HEK293 (cell line): Measurements from ENCODE around the gene ZNF330.

Experiments used
- CTCF ChIA-PET: fragments of 350-600 bp; formaldehyde crosslinking; extraction: SDS; loops from one replicate; lab custom pipeline; 2021; ENCODE audit warnings: antibody characterized with exemption; lab: Yijun Ruan, JAX
- POLR2A ChIA-PET: fragments of 300-600 bp; formaldehyde crosslinking; extraction: SDS; loops from one replicate; lab custom pipeline; 2020; ENCODE audit warnings: antibody characterized with exemption, inconsistent platforms; lab: Yijun Ruan, JAX
- H3K27ac ChIP-seq: fragments of 200-500 bp; sonication (Bioruptor generic); 2 replicates; pipeline ENCODE4 v1.5.1; 2014; ENCODE audit warnings: low read depth, low read length, control low read depth, inconsistent platforms; ENCODE audit errors: extremely low read depth
- H3K36me3 ChIP-seq, 2 experiments: fragments of 200-500 bp in 1 of 2; sonication (Bioruptor generic) in 1 of 2; 1 replicate in 1 of 2; 2 replicates in 1 of 2; pipeline ENCODE4 v1.5.1; 2014 to 2017; ENCODE audit warnings: inconsistent platforms in 2 of 2, low read length in 2 of 2; ENCODE audit not compliant: control insufficient read depth in 2 of 2, insufficient read depth in 1 of 2
- H3K4me1 ChIP-seq: fragments of 200-500 bp; sonication (Bioruptor generic); 2 replicates; pipeline ENCODE4 v1.5.1; 2014; ENCODE audit warnings: mild to moderate bottlenecking, low read length, inconsistent platforms; ENCODE audit not compliant: control insufficient read depth, insufficient read depth
- H3K4me3 ChIP-seq: 2 replicates; pipeline ENCODE4 v1.5.1; 2011; ENCODE audit warnings: low read depth, mild to moderate bottlenecking, control low read depth, low read length, moderate library complexity
- H3K9me3 ChIP-seq: fragments of 200-500 bp; sonication (Bioruptor generic); 2 replicates; pipeline ENCODE4 v1.5.1; 2014; ENCODE audit warnings: low read depth, low read length, inconsistent platforms; ENCODE audit not compliant: control insufficient read depth, insufficient read depth
- GLIS1 ChIP-seq: fragments of 450-650 bp; formaldehyde crosslinking; IDR thresholded peaks from 2 replicates; pipeline ENCODE4 v1.5.1; 2016; ENCODE audit warnings: missing biosample characterization, missing genetic modification characterization
- INSM2 ChIP-seq: fragments of 450-650 bp; formaldehyde crosslinking; IDR thresholded peaks from 2 replicates; pipeline ENCODE4 v1.5.1; 2016; ENCODE audit warnings: missing biosample characterization, missing genetic modification characterization
- MEIS1 ChIP-seq: sonication (generic); formaldehyde crosslinking; IDR thresholded peaks from 2 replicates; pipeline ENCODE4 v1.8.1; 2022; ENCODE audit warnings: missing genetic modification reagents, mild to moderate bottlenecking, borderline replicate concordance
- PRDM1 ChIP-seq: fragments of 450-650 bp; formaldehyde crosslinking; IDR thresholded peaks from 2 replicates; pipeline ENCODE4; 2016; ENCODE audit warnings: missing biosample characterization, missing genetic modification characterization
- WT1 ChIP-seq: fragments of 450-650 bp; formaldehyde crosslinking; IDR thresholded peaks from 2 replicates; pipeline ENCODE4 v1.5.1; 2016; ENCODE audit warnings: missing biosample characterization, missing genetic modification characterization
- ZBTB20 ChIP-seq: fragments of 450-650 bp; formaldehyde crosslinking; IDR thresholded peaks from 2 replicates; pipeline ENCODE4 v1.5.1; 2016; ENCODE audit warnings: missing biosample characterization, missing genetic modification characterization
- ZNF112 ChIP-seq: fragments of 450-650 bp; formaldehyde crosslinking; IDR thresholded peaks from 2 replicates; pipeline ENCODE4 v1.5.0; 2017; ENCODE audit warnings: missing biosample characterization, missing genetic modification characterization
- ZNF114 ChIP-seq: fragments of 450-650 bp; formaldehyde crosslinking; IDR thresholded peaks from 2 replicates; pipeline ENCODE4 v1.5.0; 2017; ENCODE audit warnings: missing biosample characterization, missing genetic modification characterization
- ZNF138 ChIP-seq: fragments of 450-650 bp; formaldehyde crosslinking; IDR thresholded peaks from 2 replicates; pipeline ENCODE4 v1.5.1; 2016; ENCODE audit warnings: missing biosample characterization, missing genetic modification characterization, borderline replicate concordance
- ZNF146 ChIP-seq: fragments of 450-650 bp; formaldehyde crosslinking; IDR thresholded peaks from 2 replicates; pipeline ENCODE4 v1.5.1; 2016; ENCODE audit warnings: missing biosample characterization, missing genetic modification characterization
- ZNF202 ChIP-seq: fragments of 450-650 bp; formaldehyde crosslinking; IDR thresholded peaks from 2 replicates; pipeline ENCODE4 v1.5.1; 2016; ENCODE audit warnings: missing biosample characterization, missing genetic modification characterization, borderline replicate concordance
- ZNF292 ChIP-seq: fragments of 450-650 bp; formaldehyde crosslinking; IDR thresholded peaks from 2 replicates; pipeline ENCODE4 v1.5.1; 2016; ENCODE audit warnings: low read depth, missing biosample characterization, missing genetic modification characterization, borderline replicate concordance
- ZNF354C ChIP-seq: fragments of 450-650 bp; formaldehyde crosslinking; IDR thresholded peaks from 2 replicates; pipeline ENCODE4 v1.5.1; 2016; ENCODE audit warnings: missing biosample characterization, missing genetic modification characterization, low read depth, borderline replicate concordance
- ZNF391 ChIP-seq: fragments of 450-650 bp; formaldehyde crosslinking; IDR thresholded peaks from 2 replicates; pipeline ENCODE4 v1.5.1; 2016; ENCODE audit warnings: low read depth, missing biosample characterization, missing genetic modification characterization, borderline replicate concordance
- ZNF394 ChIP-seq: fragments of 450-650 bp; formaldehyde crosslinking; IDR thresholded peaks from 2 replicates; pipeline ENCODE4 v1.5.1; 2016; ENCODE audit warnings: missing biosample characterization, missing genetic modification characterization, mild to moderate bottlenecking, moderate library complexity, borderline replicate concordance
- ZNF426 ChIP-seq: fragments of 450-650 bp; formaldehyde crosslinking; IDR thresholded peaks from 2 replicates; pipeline ENCODE4 v1.5.1; 2017; ENCODE audit warnings: missing biosample characterization, missing genetic modification characterization, mild to moderate bottlenecking, inconsistent platforms, moderate library complexity
- ZNF501 ChIP-seq: fragments of 450-650 bp; formaldehyde crosslinking; IDR thresholded peaks from 2 replicates; pipeline ENCODE4 v1.5.1; 2016; ENCODE audit warnings: missing biosample characterization, missing genetic modification characterization
- ZNF510 ChIP-seq: fragments of 450-650 bp; formaldehyde crosslinking; IDR thresholded peaks from 2 replicates; pipeline ENCODE4 v1.5.1; 2018; ENCODE audit warnings: mild to moderate bottlenecking, missing genetic modification characterization, missing biosample characterization; ENCODE audit not compliant: insufficient replicate concordance
- ZNF529 ChIP-seq: fragments of 450-650 bp; formaldehyde crosslinking; IDR thresholded peaks from 2 replicates; pipeline ENCODE4 v1.5.1; 2017; ENCODE audit warnings: missing genetic modification characterization, missing biosample characterization; ENCODE audit not compliant: insufficient replicate concordance
- ZNF544 ChIP-seq: fragments of 450-650 bp; formaldehyde crosslinking; IDR thresholded peaks from 2 replicates; pipeline ENCODE4 v1.5.0; 2017; ENCODE audit warnings: missing biosample characterization, missing genetic modification characterization
- ZNF837 ChIP-seq: fragments of 450-650 bp; formaldehyde crosslinking; IDR thresholded peaks from 2 replicates; pipeline ENCODE4 v1.5.1; 2016; ENCODE audit warnings: missing biosample characterization, missing genetic modification characterization
- ZSCAN16 ChIP-seq: fragments of 450-650 bp; formaldehyde crosslinking; IDR thresholded peaks from 2 replicates; pipeline ENCODE4 v1.5.1; 2016; ENCODE audit warnings: missing biosample characterization, missing genetic modification characterization
- ZSCAN4 ChIP-seq: fragments of 450-650 bp; formaldehyde crosslinking; IDR thresholded peaks from 2 replicates; pipeline ENCODE4 v1.5.1; 2017; ENCODE audit warnings: missing biosample characterization, missing genetic modification characterization
- TF ChIP-seq, protein P1 (sequence below): fragments of 450-650 bp; formaldehyde crosslinking; IDR thresholded peaks from 2 replicates; pipeline ENCODE4 v1.5.1; 2016; ENCODE audit warnings: missing biosample characterization, missing genetic modification characterization

The ZNF330 gene

DNA sequence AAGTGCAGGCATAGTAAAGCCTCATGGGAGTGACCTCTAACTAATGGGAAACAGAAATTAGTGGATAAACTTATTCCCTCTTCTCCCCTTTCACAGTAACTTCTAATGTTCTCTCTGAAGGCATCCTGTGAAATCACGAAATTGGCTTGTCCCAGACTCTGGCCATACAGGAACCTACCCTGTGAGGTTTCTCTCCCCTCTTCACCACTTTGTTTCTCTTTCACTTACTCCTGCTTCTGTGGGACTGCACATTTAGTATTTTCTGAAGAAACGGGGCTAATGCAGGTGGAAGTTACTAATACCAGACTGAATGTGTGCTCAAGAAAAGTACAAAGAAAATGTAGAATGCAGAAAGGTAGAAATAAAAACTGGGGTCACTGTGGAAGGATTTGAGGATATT, 20.0 kb downstream of the ZNF330 start:
- no peaks in the 10 kb centered on the region for H3K9me3 ChIP-seq
- CTCF ChIA-PET: interaction anchor here (0.6 kb wide), 1 partner anchor 8 kb away, joined by 3 read pairs; no protein-coding TSS in a partner anchor

DNA sequence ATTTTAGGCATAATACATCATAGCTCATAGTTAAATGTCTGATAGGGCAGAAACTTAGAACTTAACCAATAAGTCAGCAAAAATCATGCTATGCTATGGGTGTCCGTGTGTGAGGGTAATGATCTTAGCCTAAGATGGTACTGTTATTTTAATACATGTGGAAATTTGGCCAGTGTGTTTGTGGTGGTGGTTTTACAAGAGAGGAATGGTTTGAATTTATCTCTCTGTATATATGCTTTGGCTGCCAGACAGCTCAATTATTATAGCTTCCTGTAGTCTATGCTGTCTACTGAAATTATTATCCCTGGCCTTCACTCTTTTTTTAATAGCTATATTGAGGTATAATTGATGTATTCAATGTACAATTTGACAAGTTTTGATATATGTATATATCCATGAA, 21.3 kb downstream of the ZNF330 start:
- Histone ChIP-seq H3K27ac (no peak overlapping the region), H3K36me3 (no peaks in the 10 kb centered on the region), H3K4me1 (no peaks in the 10 kb centered on the region), H3K9me3 (no peaks in the 10 kb centered on the region), H3K4me3 (no peak overlapping the region)
- CTCF ChIA-PET: no interaction called here
- TF ChIP-seq ZNF292 (tag by site-specific recombination) (no peak), ZNF529 (tag by site-specific recombination) (no peak), ZNF138 (tag by site-specific recombination) (no peak), ZNF426 (tag by site-specific recombination) (no peak), ZNF837 (tag by site-specific recombination) (no peak), MEIS1 (CRISPR knock-in tag) (no peak), ZNF394 (tag by site-specific recombination) (no peak), ZNF544 (tag by site-specific recombination) (no peak), ZBTB20 (tag by site-specific recombination) (no peak), ZNF501 (no peak)
- POLR2A ChIA-PET: no interaction called here

More for the DNA sequence above, 20.0 kb downstream of the ZNF330 start:
- no peak overlapping the region for H3K4me3 ChIP-seq
- H3K36me3 ChIP-seq: no peaks in the 10 kb centered on the region
- POLR2A ChIA-PET: no interaction called here
- H3K4me1 ChIP-seq: no peaks in the 10 kb centered on the region
- H3K27ac ChIP-seq: no peak overlapping the region
- TF ChIP-seq ZNF510 (tag by site-specific recombination) (no peak), ZNF391 (tag by site-specific recombination) (no peak), GLIS1 (no peak), ZNF837 (tag by site-specific recombination) (no peak), PRDM1 (tag by site-specific recombination) (no peak), ZSCAN4 (tag by site-specific recombination) (no peak), ZNF146 (no peak), ZSCAN16 (tag by site-specific recombination) (no peak), ZNF202 (tag by site-specific recombination) (no peak), WT1 (tag by site-specific recombination) (no peak), INSM2 (tag by site-specific recombination) (no peak), ZNF112 (tag by site-specific recombination) (no peak), ZNF354C (tag by site-specific recombination) (no peak), ZNF114 (tag by site-specific recombination) (no peak)
- TF ChIP-seq, protein P1, sequence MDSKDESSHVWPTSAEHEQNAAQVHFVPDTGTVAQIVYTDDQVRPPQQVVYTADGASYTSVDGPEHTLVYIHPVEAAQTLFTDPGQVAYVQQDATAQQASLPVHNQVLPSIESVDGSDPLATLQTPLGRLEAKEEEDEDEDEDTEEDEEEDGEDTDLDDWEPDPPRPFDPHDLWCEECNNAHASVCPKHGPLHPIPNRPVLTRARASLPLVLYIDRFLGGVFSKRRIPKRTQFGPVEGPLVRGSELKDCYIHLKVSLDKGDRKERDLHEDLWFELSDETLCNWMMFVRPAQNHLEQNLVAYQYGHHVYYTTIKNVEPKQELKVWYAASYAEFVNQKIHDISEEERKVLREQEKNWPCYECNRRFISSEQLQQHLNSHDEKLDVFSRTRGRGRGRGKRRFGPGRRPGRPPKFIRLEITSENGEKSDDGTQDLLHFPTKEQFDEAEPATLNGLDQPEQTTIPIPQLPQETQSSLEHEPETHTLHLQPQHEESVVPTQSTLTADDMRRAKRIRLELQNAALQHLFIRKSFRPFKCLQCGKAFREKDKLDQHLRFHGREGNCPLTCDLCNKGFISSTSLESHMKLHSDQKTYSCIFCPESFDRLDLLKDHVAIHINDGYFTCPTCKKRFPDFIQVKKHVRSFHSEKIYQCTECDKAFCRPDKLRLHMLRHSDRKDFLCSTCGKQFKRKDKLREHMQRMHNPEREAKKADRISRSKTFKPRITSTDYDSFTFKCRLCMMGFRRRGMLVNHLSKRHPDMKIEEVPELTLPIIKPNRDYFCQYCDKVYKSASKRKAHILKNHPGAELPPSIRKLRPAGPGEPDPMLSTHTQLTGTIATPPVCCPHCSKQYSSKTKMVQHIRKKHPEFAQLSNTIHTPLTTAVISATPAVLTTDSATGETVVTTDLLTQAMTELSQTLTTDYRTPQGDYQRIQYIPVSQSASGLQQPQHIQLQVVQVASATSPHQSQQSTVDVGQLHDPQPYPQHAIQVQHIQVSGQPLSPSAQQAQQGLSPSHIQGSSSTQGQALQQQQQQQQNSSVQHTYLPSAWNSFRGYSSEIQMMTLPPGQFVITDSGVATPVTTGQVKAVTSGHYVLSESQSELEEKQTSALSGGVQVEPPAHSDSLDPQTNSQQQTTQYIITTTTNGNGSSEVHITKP (tag by site-specific recombination): no peak
